ENCODE data around the gene GRIA1. TPM values are rescaled to one million over a fixed set of nuclear protein-coding genes. Genes with fewer than 3 reads are reported as not detected.

GRIA1 gene
- total RNA-seq, 6 experiments from 2014 or later = 0.10 to 0.57 (median 0.21) TPM

DNA sequence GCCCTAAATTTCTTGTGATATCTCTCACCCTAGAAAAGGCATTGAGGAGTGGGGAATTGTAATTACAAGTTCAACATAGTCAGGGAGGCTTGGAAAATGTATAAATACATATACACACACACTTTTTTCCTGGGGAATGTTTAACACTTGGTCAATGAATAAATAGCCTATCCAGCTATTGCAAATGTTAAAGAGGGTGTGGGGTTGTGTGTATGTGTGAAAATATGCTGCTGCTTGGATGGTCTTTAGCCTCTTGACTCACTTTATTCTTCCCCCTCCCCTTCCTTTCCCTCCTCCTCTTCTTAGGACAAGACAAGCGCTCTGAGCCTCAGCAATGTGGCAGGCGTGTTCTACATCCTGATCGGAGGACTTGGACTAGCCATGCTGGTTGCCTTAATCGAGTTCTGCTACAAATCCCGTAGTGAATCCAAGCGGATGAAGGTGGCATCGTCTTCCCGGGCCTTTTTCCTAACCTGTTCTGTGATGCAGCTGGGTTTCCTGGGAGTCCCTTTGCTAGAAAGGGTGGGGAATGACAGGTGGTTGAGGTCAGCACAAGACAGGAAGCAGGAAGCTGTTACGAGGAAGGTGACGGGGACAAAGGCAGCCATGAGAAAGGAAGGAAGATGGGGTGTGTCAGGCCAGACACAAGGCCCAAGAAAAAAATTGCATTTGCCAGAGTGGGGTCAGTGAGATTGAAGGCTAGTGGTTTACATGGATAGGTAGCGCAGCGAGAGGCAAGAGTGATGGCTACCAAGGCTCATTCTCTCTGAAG is 311.8 kb downstream of the GRIA1 start:
- Mint-ChIP-seq H3K27ac (no peak overlapping the region), H3K9me3 (no peaks in the 10 kb centered on the region), H3K36me3 (ENCODE audit: low read depth) (no peaks in the 10 kb centered on the region), H3K4me1 (ENCODE audit: low read depth) (no peaks in the 10 kb centered on the region; the same call in 1 of the 2 replicates), H3K4me3 (no peak overlapping the region), H3K27me3 (ENCODE audit: insufficient read depth) (peaks cover 3% of the 10 kb centered on the region)
- TF ChIP-seq, protein P1, sequence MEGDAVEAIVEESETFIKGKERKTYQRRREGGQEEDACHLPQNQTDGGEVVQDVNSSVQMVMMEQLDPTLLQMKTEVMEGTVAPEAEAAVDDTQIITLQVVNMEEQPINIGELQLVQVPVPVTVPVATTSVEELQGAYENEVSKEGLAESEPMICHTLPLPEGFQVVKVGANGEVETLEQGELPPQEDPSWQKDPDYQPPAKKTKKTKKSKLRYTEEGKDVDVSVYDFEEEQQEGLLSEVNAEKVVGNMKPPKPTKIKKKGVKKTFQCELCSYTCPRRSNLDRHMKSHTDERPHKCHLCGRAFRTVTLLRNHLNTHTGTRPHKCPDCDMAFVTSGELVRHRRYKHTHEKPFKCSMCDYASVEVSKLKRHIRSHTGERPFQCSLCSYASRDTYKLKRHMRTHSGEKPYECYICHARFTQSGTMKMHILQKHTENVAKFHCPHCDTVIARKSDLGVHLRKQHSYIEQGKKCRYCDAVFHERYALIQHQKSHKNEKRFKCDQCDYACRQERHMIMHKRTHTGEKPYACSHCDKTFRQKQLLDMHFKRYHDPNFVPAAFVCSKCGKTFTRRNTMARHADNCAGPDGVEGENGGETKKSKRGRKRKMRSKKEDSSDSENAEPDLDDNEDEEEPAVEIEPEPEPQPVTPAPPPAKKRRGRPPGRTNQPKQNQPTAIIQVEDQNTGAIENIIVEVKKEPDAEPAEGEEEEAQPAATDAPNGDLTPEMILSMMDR (IDR thresholded peaks at IDR 0.05) = no peak
- no peak for DNase-seq

DNA sequence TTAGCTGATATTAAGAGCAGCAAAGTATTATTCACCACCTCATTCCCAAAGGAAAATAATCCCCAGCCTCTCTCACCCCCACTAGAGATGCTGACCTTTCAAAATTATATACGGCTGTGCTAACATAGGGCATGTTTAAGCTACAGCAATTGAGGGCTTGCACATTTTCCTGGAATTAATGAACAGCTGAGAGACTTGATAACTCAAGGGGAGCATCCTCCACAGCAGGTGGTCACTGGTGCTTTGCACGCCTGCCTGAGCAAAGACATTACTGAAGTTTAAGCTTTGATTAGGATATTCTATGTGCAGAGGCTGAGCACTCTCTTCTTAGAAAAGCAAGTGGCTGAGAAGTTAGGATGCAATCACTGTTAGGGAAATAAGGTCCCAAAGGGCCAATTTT is 317.3 kb downstream of the GRIA1 start:
- H3K4me1 Mint-ChIP-seq (ENCODE audit: low read depth) = no peaks in the 10 kb centered on the region
- H3K27ac Mint-ChIP-seq = no peak overlapping the region
- H3K27me3 Mint-ChIP-seq (ENCODE audit: insufficient read depth) = peaks cover 5% of the 10 kb centered on the region; the same call in 1 of the 2 replicates

GRCh38 chr5:153809166-153809565 is 318.7 kb downstream of the GRIA1 start:
- Mint-ChIP-seq H3K4me3 (no peak overlapping the region), H3K27ac (no peak overlapping the region), H3K9me3 (no peaks in the 10 kb centered on the region), H3K36me3 (ENCODE audit: low read depth) (no peaks in the 10 kb centered on the region), H3K27me3 (ENCODE audit: insufficient read depth) (peaks cover 5% of the 10 kb centered on the region; the same call in 1 of the 2 replicates), H3K4me1 (ENCODE audit: low read depth) (no peaks in the 10 kb centered on the region)
- no peak for DNase-seq
- TF ChIP-seq, protein P1 (IDR thresholded peaks at IDR 0.05) = no peak

More for the DNA sequence above, 317.3 kb downstream of the GRIA1 start:
- TF ChIP-seq, protein P1 (IDR thresholded peaks at IDR 0.05) = no peak
- no peak for DNase-seq
- H3K36me3 Mint-ChIP-seq (ENCODE audit: low read depth) = no peaks in the 10 kb centered on the region
- H3K4me3 Mint-ChIP-seq = no peak overlapping the region
- H3K9me3 Mint-ChIP-seq = no peaks in the 10 kb centered on the region

DNA sequence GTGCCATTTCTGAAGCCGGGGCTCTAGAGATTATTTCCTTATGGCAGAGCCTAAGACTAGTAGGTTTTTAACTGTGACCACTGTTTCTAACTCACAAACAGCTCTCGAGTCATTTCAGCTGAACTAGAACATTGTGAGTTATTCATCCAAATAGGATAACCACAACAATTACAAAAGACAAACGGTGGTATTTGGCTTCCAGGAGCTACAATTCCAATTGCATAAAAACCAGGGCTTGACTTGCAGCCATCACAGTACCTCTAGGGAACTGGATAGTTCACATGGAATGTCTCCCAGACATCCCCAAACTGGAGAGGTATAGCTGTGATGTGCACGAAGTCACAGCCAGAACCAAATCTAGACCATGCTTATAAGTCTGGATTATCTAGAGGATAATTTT is 323.4 kb downstream of the GRIA1 start:
- Mint-ChIP-seq H3K27ac (no peak overlapping the region), H3K4me1 (ENCODE audit: low read depth) (peaks cover 26% of the 10 kb centered on the region), H3K36me3 (ENCODE audit: low read depth) (no peaks in the 10 kb centered on the region), H3K27me3 (ENCODE audit: insufficient read depth) (no peaks in the 10 kb centered on the region; the same call in 1 of the 2 replicates), H3K4me3 (no peak overlapping the region), H3K9me3 (no peaks in the 10 kb centered on the region)
- TF ChIP-seq, protein P1 (IDR thresholded peaks at IDR 0.05) = no peak
- no peak for DNase-seq

DNA sequence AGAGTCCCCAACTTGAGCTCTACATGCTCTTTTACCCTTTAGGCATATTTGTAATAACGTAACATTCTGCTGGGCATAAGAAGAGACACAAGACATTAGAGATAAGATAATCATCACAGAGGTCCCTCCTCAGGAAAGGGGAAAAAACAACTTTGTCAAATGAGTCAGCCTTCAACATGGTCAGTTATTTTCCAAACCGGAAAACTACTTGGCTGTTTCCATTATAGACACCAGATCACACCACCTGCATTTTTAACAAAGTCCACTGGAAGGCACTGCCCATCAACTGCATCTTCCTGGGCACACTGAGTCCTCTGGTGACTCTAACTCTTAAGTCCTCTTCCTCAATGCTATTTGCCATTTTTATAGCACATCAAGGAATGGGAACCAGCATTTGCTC is 326.4 kb downstream of the GRIA1 start:
- H3K4me3 Mint-ChIP-seq = no peak overlapping the region
- no peaks in the 10 kb centered on the region for H3K9me3 Mint-ChIP-seq
- peak; percentile 45 for DNase-seq
- H3K27ac Mint-ChIP-seq = no peak overlapping the region
- H3K36me3 Mint-ChIP-seq (ENCODE audit: low read depth) = no peaks in the 10 kb centered on the region
- H3K4me1 Mint-ChIP-seq (ENCODE audit: low read depth) = peaks cover 28% of the 10 kb centered on the region
- H3K27me3 Mint-ChIP-seq (ENCODE audit: insufficient read depth) = no peaks in the 10 kb centered on the region; the same call in 1 of the 2 replicates
- TF ChIP-seq, protein P1 (IDR thresholded peaks at IDR 0.05) = peak; percentile 39; the same call in 1 of the 2 replicates
